ENCODE data around the gene CD300LF.

Gene CD300LF

GRCh38 chr17:74698069-74698468 is 14.7 kb downstream of the CD300LF start:
- Histone ChIP-seq H3K4me3 (ENCODE audit: insufficient read length, low read depth) (no peak overlapping the region), H3K27me3 (ENCODE audit: insufficient read depth, insufficient read length) (peaks cover 25% of the 10 kb centered on the region), H3K9ac (ENCODE audit: insufficient read length, low read depth) (no peak overlapping the region), H3K4me1 (ENCODE audit: insufficient read depth, insufficient read length) (no peaks in the 10 kb centered on the region), H3K9me3 (ENCODE audit: insufficient read depth, low read length) (peaks cover 11% of the 10 kb centered on the region; the same call in 1 of the 2 replicates), H3K36me3 (ENCODE audit: insufficient read depth, insufficient read length, low read length) (no peaks in the 10 kb centered on the region)
- TF ChIP-seq ZNF274 (IDR thresholded peaks at IDR 0.05; ENCODE audit: low read depth, low read length), result no peak
- TF ChIP-seq SUZ12 (IDR thresholded peaks at IDR 0.05; ENCODE audit: extremely low read depth, insufficient read depth, insufficient read length), result no peak
- TF ChIP-seq YY1 (IDR thresholded peaks at IDR 0.05; ENCODE audit: insufficient read depth, insufficient read length), result no peak
- DNase-seq (ENCODE audit: low read depth, low spot score), result no peak

DNA sequence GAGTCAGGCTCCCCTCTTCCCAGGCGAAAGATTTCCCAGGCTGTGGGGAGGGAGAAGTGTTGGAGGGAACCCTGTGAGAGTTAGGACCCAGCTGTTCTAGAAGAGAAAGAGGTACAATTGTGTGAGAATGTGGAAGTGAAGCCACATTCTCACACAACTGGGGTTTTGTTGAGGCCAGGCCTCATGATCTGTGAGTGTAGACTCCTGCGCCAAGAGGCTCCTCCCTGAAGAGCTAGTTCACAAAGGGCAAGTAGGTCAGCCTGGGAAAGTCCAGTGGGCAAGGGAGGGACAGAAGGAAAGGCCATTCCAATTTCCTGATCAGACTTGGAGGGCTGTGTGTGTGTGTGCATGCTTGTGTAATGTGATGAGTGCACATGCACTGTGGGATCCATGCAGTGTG is 15.2 kb downstream of the CD300LF start:
- DNase-seq (ENCODE audit: low read depth, low spot score), result no peak
- no peaks in the 10 kb centered on the region for H3K4me1 ChIP-seq (ENCODE audit: insufficient read depth, insufficient read length)
- peaks cover 11% of the 10 kb centered on the region; the same call in 1 of the 2 replicates for H3K9me3 ChIP-seq (ENCODE audit: insufficient read depth, low read length)
- H3K4me3 ChIP-seq (ENCODE audit: insufficient read length, low read depth), result no peak overlapping the region
- H3K9ac ChIP-seq (ENCODE audit: insufficient read length, low read depth), result no peak overlapping the region
- no peaks in the 10 kb centered on the region for H3K36me3 ChIP-seq (ENCODE audit: insufficient read depth, insufficient read length, low read length)
- H3K27me3 ChIP-seq (ENCODE audit: insufficient read depth, insufficient read length), result peaks cover 25% of the 10 kb centered on the region
- TF ChIP-seq ZNF274 (IDR thresholded peaks at IDR 0.05; ENCODE audit: low read depth, low read length) (no peak), SUZ12 (IDR thresholded peaks at IDR 0.05; ENCODE audit: extremely low read depth, insufficient read depth, insufficient read length) (no peak), YY1 (IDR thresholded peaks at IDR 0.05; ENCODE audit: insufficient read depth, insufficient read length) (no peak)

DNA sequence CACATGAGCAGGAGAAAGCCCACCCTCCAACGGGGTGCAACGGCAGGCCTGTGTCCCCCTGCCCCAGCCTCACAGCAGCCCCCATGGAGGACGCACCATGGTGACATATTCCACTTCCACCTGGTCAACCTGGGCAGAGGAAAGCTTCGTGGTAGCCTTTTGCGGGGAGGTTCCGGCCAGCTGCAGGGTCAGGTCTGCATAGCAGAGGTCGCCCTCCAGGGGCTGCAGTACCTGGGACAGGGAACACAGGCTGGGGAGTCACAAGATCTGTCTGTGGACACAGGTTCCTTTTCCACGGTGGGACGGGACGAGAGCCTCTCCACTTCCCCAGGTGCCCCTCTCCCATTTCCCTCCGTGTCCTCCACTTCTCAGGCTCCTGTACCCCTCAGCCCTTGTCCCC is 17.1 kb downstream of the CD300LF start:
- Histone ChIP-seq H3K27me3 (ENCODE audit: insufficient read depth, insufficient read length) (peaks cover 25% of the 10 kb centered on the region), H3K9me3 (ENCODE audit: insufficient read depth, low read length) (peaks cover 11% of the 10 kb centered on the region; the same call in 1 of the 2 replicates), H3K36me3 (ENCODE audit: insufficient read depth, insufficient read length, low read length) (no peaks in the 10 kb centered on the region), H3K4me1 (ENCODE audit: insufficient read depth, insufficient read length) (no peaks in the 10 kb centered on the region), H3K4me3 (ENCODE audit: insufficient read length, low read depth) (no peak overlapping the region), H3K9ac (ENCODE audit: insufficient read length, low read depth) (no peak overlapping the region)
- no peak for DNase-seq (ENCODE audit: low read depth, low spot score)
- TF ChIP-seq ZNF274 (IDR thresholded peaks at IDR 0.05; ENCODE audit: low read depth, low read length) (no peak), YY1 (IDR thresholded peaks at IDR 0.05; ENCODE audit: insufficient read depth, insufficient read length) (no peak), SUZ12 (IDR thresholded peaks at IDR 0.05; ENCODE audit: extremely low read depth, insufficient read depth, insufficient read length) (no peak)

DNA sequence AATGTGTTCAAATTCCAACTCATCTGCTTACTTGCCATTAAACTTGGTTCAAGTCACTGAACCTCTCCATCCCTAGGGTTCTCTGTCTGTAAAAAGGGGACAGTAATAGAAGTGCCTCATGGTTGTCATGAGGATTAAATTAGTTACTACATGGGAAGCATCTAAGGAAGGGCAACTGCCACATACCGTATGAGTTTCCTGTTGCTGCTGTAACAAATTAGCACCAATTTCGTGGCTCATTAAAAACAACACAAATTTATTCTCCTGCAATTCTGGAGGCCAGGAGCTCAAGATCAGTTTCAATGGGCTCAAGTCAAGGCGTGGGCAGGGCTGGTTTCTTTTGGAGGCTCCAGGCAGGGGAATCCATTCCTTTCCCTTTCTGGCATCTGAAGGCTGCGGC is 18.6 kb downstream of the CD300LF start:
- H3K27me3 ChIP-seq (ENCODE audit: insufficient read depth, insufficient read length), result peaks cover 25% of the 10 kb centered on the region
- peaks cover 11% of the 10 kb centered on the region; the same call in 1 of the 2 replicates for H3K9me3 ChIP-seq (ENCODE audit: insufficient read depth, low read length)
- DNase-seq (ENCODE audit: low read depth, low spot score), result no peak
- H3K9ac ChIP-seq (ENCODE audit: insufficient read length, low read depth), result no peak overlapping the region
- no peak overlapping the region for H3K4me3 ChIP-seq (ENCODE audit: insufficient read length, low read depth)
- no peaks in the 10 kb centered on the region for H3K36me3 ChIP-seq (ENCODE audit: insufficient read depth, insufficient read length, low read length)
- H3K4me1 ChIP-seq (ENCODE audit: insufficient read depth, insufficient read length), result no peaks in the 10 kb centered on the region
- TF ChIP-seq ZNF274 (IDR thresholded peaks at IDR 0.05; ENCODE audit: low read depth, low read length), result no peak
- TF ChIP-seq YY1 (IDR thresholded peaks at IDR 0.05; ENCODE audit: insufficient read depth, insufficient read length), result no peak
- TF ChIP-seq SUZ12 (IDR thresholded peaks at IDR 0.05; ENCODE audit: extremely low read depth, insufficient read depth, insufficient read length), result no peak

GRCh38 chr17:74691151-74691550 is 21.6 kb downstream of the CD300LF start:
- Histone ChIP-seq H3K27me3 (ENCODE audit: insufficient read depth, insufficient read length) (peaks cover 20% of the 10 kb centered on the region), H3K4me3 (ENCODE audit: insufficient read length, low read depth) (no peak overlapping the region), H3K36me3 (ENCODE audit: insufficient read depth, insufficient read length, low read length) (no peaks in the 10 kb centered on the region), H3K4me1 (ENCODE audit: insufficient read depth, insufficient read length) (no peaks in the 10 kb centered on the region), H3K9me3 (ENCODE audit: insufficient read depth, low read length) (peaks cover 11% of the 10 kb centered on the region; the same call in 1 of the 2 replicates), H3K9ac (ENCODE audit: insufficient read length, low read depth) (no peak overlapping the region)
- no peak for DNase-seq (ENCODE audit: low read depth, low spot score)
- TF ChIP-seq YY1 (IDR thresholded peaks at IDR 0.05; ENCODE audit: insufficient read depth, insufficient read length) (no peak), SUZ12 (IDR thresholded peaks at IDR 0.05; ENCODE audit: extremely low read depth, insufficient read depth, insufficient read length) (no peak), ZNF274 (IDR thresholded peaks at IDR 0.05; ENCODE audit: low read depth, low read length) (no peak)

DNA sequence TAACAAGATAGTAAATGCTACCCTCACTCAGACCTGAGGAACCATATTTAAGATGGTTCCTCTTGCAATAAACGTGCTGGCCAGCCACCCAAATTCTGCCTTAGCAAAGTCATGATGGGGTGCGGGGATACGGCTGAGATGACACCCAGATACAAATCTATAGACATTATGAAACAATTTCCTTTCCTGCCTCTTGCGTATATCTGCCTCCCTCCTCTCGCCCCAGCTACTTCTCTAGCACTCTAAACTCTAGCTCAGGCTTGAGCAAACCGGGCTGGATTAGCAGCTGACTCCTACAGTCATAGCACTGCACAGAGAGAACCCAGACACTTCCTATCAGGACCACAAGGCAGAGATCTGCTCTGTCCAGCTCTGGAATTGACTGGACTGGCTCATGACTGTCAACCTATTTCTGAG is 22.3 kb downstream of the CD300LF start:
- Histone ChIP-seq H3K9ac (ENCODE audit: insufficient read length, low read depth) (no peak overlapping the region), H3K36me3 (ENCODE audit: insufficient read depth, insufficient read length, low read length) (no peaks in the 10 kb centered on the region)
- no peak for DNase-seq (ENCODE audit: low read depth, low spot score)

DNA sequence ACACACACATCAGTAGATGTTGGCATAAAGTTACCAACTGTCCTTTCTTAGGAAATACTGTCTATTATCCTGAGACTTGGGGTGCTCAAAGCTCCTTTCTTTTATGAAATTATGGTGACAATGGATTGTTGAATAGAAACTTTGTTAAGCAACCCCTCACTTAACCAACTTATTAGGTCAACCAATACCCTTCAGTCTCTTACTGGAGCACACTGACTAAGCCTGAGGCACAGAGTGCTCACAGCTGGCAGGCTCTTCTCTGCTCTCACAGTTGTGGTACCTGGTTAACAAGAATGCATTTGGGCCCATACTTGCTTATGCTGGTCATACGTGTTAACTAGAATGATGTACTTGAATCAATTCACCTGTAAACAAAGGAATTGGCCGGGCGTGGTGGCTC is 24.8 kb downstream of the CD300LF start:
- Histone ChIP-seq H3K9me3 (ENCODE audit: insufficient read depth, low read length) (no peaks in the 10 kb centered on the region), H3K27me3 (ENCODE audit: insufficient read depth, insufficient read length) (peaks cover 4% of the 10 kb centered on the region), H3K36me3 (ENCODE audit: insufficient read depth, insufficient read length, low read length) (no peaks in the 10 kb centered on the region), H3K9ac (ENCODE audit: insufficient read length, low read depth) (no peak overlapping the region), H3K4me1 (ENCODE audit: insufficient read depth, insufficient read length) (no peaks in the 10 kb centered on the region), H3K4me3 (ENCODE audit: insufficient read length, low read depth) (no peak overlapping the region)
- no peak for DNase-seq (ENCODE audit: low read depth, low spot score)
- TF ChIP-seq YY1 (IDR thresholded peaks at IDR 0.05; ENCODE audit: insufficient read depth, insufficient read length) (no peak), ZNF274 (IDR thresholded peaks at IDR 0.05; ENCODE audit: low read depth, low read length) (no peak), SUZ12 (IDR thresholded peaks at IDR 0.05; ENCODE audit: extremely low read depth, insufficient read depth, insufficient read length) (no peak)

More for the DNA sequence above, 22.3 kb downstream of the CD300LF start:
- Histone ChIP-seq H3K27me3 (ENCODE audit: insufficient read depth, insufficient read length) (peaks cover 19% of the 10 kb centered on the region), H3K4me3 (ENCODE audit: insufficient read length, low read depth) (no peak overlapping the region), H3K4me1 (ENCODE audit: insufficient read depth, insufficient read length) (no peaks in the 10 kb centered on the region), H3K9me3 (ENCODE audit: insufficient read depth, low read length) (peaks cover 11% of the 10 kb centered on the region; the same call in 1 of the 2 replicates)
- no peak for TF ChIP-seq SUZ12 (IDR thresholded peaks at IDR 0.05; ENCODE audit: extremely low read depth, insufficient read depth, insufficient read length)
- no peak for TF ChIP-seq ZNF274 (IDR thresholded peaks at IDR 0.05; ENCODE audit: low read depth, low read length)
- TF ChIP-seq YY1 (IDR thresholded peaks at IDR 0.05; ENCODE audit: insufficient read depth, insufficient read length), result no peak
